Mammary epithelial cell (primary cell): ENCODE data around the gene ANKRD9.

Experiments
- EZH2 ChIP-seq: IDR thresholded peaks from 2 replicates; pipeline ENCODE4 v1.6.1; 2012; ENCODE audit warnings: low read length, inconsistent platforms, borderline replicate concordance
- TF ChIP-seq, protein P1 (sequence below), 2 donors: IDR thresholded peaks in 1 of 2; conservative IDR thresholded peaks in 1 of 2; 2 replicates each; pipeline ENCODE4 v1.5.1; 2011 to 2012; ENCODE audit warnings: inconsistent platforms in 2 of 2, low read length in 2 of 2, mild to moderate bottlenecking in 2 of 2, control low read depth in 1 of 2, low read depth in 1 of 2; ENCODE audit not compliant: insufficient read depth in 1 of 2; ENCODE audit errors: extremely low read depth in 1 of 2

DNA sequence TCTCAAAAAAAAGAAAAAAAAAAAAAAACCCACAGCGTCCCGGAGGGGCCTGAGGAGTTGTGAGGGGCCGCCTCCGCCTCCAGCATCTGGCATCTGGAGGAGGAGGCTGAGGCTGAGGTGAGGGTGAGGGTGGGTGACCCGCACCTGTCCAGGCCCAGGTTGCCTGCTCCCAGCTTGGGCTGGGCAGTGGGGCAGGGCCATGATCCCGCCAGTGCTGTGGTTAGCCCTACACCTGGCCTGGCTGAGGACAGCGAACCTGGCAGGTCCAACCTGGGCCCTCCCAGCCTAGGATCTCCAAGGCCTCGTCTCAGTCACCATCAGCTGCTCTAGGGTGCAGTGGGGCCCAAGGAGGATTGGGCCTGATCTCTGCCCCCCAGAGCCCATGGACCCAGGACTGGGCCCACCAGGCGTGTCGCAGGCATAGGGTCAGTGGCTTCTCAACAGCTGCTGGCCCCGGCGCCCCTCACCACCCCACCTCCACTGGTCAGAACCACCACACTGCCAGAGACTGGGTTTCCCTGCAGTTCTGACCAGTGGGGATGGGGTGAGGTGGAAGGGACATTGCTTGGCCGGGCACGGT, 46.6 kb upstream of the ANKRD9 start:
- TF ChIP-seq EZH2, result no peak
- TF ChIP-seq, protein P1, sequence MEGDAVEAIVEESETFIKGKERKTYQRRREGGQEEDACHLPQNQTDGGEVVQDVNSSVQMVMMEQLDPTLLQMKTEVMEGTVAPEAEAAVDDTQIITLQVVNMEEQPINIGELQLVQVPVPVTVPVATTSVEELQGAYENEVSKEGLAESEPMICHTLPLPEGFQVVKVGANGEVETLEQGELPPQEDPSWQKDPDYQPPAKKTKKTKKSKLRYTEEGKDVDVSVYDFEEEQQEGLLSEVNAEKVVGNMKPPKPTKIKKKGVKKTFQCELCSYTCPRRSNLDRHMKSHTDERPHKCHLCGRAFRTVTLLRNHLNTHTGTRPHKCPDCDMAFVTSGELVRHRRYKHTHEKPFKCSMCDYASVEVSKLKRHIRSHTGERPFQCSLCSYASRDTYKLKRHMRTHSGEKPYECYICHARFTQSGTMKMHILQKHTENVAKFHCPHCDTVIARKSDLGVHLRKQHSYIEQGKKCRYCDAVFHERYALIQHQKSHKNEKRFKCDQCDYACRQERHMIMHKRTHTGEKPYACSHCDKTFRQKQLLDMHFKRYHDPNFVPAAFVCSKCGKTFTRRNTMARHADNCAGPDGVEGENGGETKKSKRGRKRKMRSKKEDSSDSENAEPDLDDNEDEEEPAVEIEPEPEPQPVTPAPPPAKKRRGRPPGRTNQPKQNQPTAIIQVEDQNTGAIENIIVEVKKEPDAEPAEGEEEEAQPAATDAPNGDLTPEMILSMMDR (conservative IDR thresholded peaks at IDR 0.05 in 1 of 2, IDR thresholded peaks at IDR 0.05 in 1 of 2; ENCODE audit: extremely low read depth in 1 of 2, insufficient read depth in 1 of 2, low read depth in 1 of 2, low read length in 2 of 2), result no peak
